Spleen (tissue), 11 donors: ENCODE data around the gene C4orf50. TPM values are rescaled to one million over a fixed set of nuclear protein-coding genes. Genes with fewer than 3 reads are reported as not detected.

Experiments
- DNase-seq: peaks from one replicate; pipeline ENCODE4 v3.0.0-alpha.2; 2020
- H3K27ac ChIP-seq, 8 donors: fragments of 200-600 bp; sonication (generic) in 7 of 8; 1 replicate in 4 of 8; 2 replicates in 4 of 8; pipeline versions ENCODE4 v1.5.0 to v1.8.0; 2016 to 2021; ENCODE audit warnings: inconsistent platforms in 4 of 8, mild to moderate bottlenecking in 4 of 8, moderate library complexity in 1 of 8
- H3K27me3 ChIP-seq, 7 donors: fragments of 200-600 bp; sonication (generic) in 6 of 7; replicated peaks in 1 of 7; 1 replicate in 4 of 7; 2 replicates in 3 of 7; pipeline versions ENCODE4 v1.5.0 to v1.8.0; 2016 to 2021; ENCODE audit warnings: inconsistent platforms in 3 of 7, mild to moderate bottlenecking in 1 of 7
- H3K36me3 ChIP-seq, 6 donors: fragments of 200-600 bp; sonication (generic) in 5 of 6; 1 replicate in 4 of 6; 2 replicates in 2 of 6; pipeline versions ENCODE4 v1.5.0 to v1.8.0; 2016 to 2021; ENCODE audit warnings: inconsistent platforms in 2 of 6
- H3K4me1 ChIP-seq, 6 donors: fragments of 200-600 bp; sonication (generic) in 5 of 6; 1 replicate in 3 of 6; 2 replicates in 3 of 6; pipeline versions ENCODE4 v1.5.0 to v1.8.0; 2016 to 2021; ENCODE audit warnings: inconsistent platforms in 3 of 6
- H3K4me3 ChIP-seq, 8 donors: fragments of 200-600 bp; sonication (generic) in 7 of 8; 1 replicate in 4 of 8; 2 replicates in 4 of 8; pipeline versions ENCODE4 v1.5.0 to v1.8.0; 2016 to 2021; ENCODE audit warnings: inconsistent platforms in 4 of 8, mild to moderate bottlenecking in 4 of 8, moderate library complexity in 2 of 8
- H3K9me3 ChIP-seq, 8 donors: fragments of 200-600 bp; sonication (generic) in 7 of 8; 1 replicate in 4 of 8; 2 replicates in 4 of 8; pipeline versions ENCODE4 v1.5.0 to v1.8.0; 2016 to 2021; ENCODE audit warnings: inconsistent platforms in 4 of 8
- POLR2A ChIP-seq, 3 donors: fragments of 450-650 bp; IDR thresholded peaks; one replicate each; pipeline ENCODE4 v1.5.1; 2017; ENCODE audit warnings: antibody characterized with exemption in 3 of 3, mild to moderate bottlenecking in 1 of 3
- POLR2AphosphoS5 ChIP-seq, 3 donors: sonication (generic); formaldehyde crosslinking; IDR thresholded peaks; one replicate each; pipeline ENCODE4 v1.5.1; 2017; ENCODE audit warnings: antibody characterized with exemption in 3 of 3
- WGBS, 5 donors: extraction: QIAGEN DNeasy Blood & Tissue Kit in 3 of 5; methylation state at CpG; one replicate each; pipeline versions ENCODE4 v1.1.5 to v1.1.7; 2013 to 2018; 5-methylcytosine and 5-hydroxymethylcytosine counted together
- intact Hi-C: fragments of 100-400 bp; cut with DNase I; formaldehyde crosslinking; loops from one replicate; pipeline ENCODE4 v1.15.0; 2023; ENCODE audit warnings: low total_unique reads
- polyA plus RNA-seq, 3 donors: library from polyadenylated mRNA; stranded (reverse); fragments of 200-250 nt; gene quantifications; one replicate each; pipeline ENCODE4 v1.2.1, GENCODE V29; 2013
- total RNA-seq, 7 donors: library from RNA; depleted of rRNA in 3 of 7; stranded (reverse); fragments of >200 nt in 3 of 7; fragmentation: NEBNext Ultra II Directional in 4 of 7; extraction: Animal tissue kit (Norgen Biotek cat#: 25700) in 4 of 7; gene quantifications; one replicate each; pipeline versions ENCODE4 v1.1.0 to v1.2.1, GENCODE V29; 2016 to 2021
- TF ChIP-seq, protein P1 (sequence below), 11 experiments: fragments of 200-600 bp in 7 of 11; fragments of 450-650 bp in 4 of 11; sonication (generic) in 4 of 11; IDR thresholded peaks in 8 of 11; conservative IDR thresholded peaks in 3 of 11; 1 replicate in 7 of 11; 2 replicates in 4 of 11; pipeline versions ENCODE4 v1.4.0 to v1.8.0; 2016 to 2021; ENCODE audit warnings: antibody characterized with exemption in 11 of 11, inconsistent platforms in 4 of 11, mild to moderate bottlenecking in 1 of 11
- donor health status: healthy with polysubstance abuse.
- donor health status: DM: no; HTN: no; CAD: no; lungs with moderate emphysema.
- donor health status: DM: no; HTN: no; CAD: no.
- donor health status: Bipolar disorder and iron deficiency.
- donor health status: healthy.
- donor health status: DM: no; HTN: no; CAD: no.
- donor health status: DM: yes; HTN: yes; CAD: no.

Gene C4orf50
- total and polyA plus RNA-seq, 10 donors = 0.02 to 2.5 (median 0.30) TPM

DNA sequence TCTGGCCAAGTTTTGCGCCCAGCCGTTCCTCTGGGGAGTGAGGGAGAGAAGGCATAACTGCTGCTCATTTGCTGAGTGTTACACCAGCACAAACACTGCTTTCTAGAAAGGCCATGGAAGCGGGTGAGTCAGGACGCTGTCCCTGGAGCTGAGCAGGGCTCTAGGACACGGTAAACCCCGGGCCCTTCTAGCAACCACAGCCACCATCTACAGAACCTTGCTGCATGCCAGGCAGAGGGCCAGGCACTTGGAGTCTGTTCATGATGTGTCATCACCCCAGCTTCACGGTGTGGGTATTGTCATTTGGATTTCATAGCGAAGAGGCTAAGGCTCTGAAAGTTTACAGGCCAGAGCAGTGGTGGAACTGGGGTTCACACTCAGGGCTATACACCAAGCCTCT lies 31.8 kb upstream of the C4orf50 start:
- no peak for TF ChIP-seq POLR2A (IDR thresholded peaks at IDR 0.05)
- no peak for TF ChIP-seq POLR2AphosphoS5 (IDR thresholded peaks at IDR 0.05)
- TF ChIP-seq, protein P1, sequence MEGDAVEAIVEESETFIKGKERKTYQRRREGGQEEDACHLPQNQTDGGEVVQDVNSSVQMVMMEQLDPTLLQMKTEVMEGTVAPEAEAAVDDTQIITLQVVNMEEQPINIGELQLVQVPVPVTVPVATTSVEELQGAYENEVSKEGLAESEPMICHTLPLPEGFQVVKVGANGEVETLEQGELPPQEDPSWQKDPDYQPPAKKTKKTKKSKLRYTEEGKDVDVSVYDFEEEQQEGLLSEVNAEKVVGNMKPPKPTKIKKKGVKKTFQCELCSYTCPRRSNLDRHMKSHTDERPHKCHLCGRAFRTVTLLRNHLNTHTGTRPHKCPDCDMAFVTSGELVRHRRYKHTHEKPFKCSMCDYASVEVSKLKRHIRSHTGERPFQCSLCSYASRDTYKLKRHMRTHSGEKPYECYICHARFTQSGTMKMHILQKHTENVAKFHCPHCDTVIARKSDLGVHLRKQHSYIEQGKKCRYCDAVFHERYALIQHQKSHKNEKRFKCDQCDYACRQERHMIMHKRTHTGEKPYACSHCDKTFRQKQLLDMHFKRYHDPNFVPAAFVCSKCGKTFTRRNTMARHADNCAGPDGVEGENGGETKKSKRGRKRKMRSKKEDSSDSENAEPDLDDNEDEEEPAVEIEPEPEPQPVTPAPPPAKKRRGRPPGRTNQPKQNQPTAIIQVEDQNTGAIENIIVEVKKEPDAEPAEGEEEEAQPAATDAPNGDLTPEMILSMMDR (IDR thresholded peaks at IDR 0.05 in 8 of 11, conservative IDR thresholded peaks at IDR 0.05 in 3 of 11) = no peak

DNA sequence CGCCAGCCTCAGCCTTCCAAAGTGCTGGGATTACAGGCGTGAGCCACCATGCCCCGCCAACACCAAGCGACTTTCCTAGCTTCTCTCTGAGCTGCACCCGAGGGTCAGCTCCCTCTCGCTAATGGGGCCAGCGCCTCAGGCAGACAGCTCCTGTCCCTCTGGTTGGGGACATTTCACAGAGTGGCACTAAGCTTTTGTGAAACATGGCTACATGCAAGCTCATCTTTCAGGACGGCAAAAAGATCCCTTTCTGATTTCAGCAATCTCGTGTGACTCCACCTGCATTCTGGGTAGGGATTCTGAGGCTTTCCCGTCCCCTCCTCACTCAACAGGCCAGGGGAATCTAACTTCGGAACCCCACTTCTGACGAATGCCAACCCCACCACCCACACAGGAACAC lies 31.0 kb upstream of the C4orf50 start:
- no peaks in the 10 kb centered on the region for H3K9me3 ChIP-seq
- 90 to 94% (median 92%) methylated on average over 12 of the region's 12 CpGs for WGBS, 5 donors
- no peak overlapping the region for H3K27ac ChIP-seq
- DNase-seq = no peak
- TF ChIP-seq POLR2A (IDR thresholded peaks at IDR 0.05) = no peak
- no peak for TF ChIP-seq POLR2AphosphoS5 (IDR thresholded peaks at IDR 0.05)
- TF ChIP-seq, protein P1 (IDR thresholded peaks at IDR 0.05 in 8 of 11, conservative IDR thresholded peaks at IDR 0.05 in 3 of 11) = no peak
- peaks cover 0 to 31% (median 0%) of the 10 kb centered on the region in 7 donors for H3K27me3 ChIP-seq
- H3K4me1 ChIP-seq = no peaks in the 10 kb centered on the region
- H3K36me3 ChIP-seq = no peaks in the 10 kb centered on the region
- H3K4me3 ChIP-seq = no peak overlapping the region
- intact Hi-C loops = no loop called here

More for the DNA sequence above, 31.8 kb upstream of the C4orf50 start:
- Histone ChIP-seq H3K4me3 (no peak overlapping the region), H3K27ac (no peak overlapping the region), H3K27me3 (peaks cover 0 to 24% (median 0%) of the 10 kb centered on the region in 7 donors), H3K4me1 (no peaks in the 10 kb centered on the region), H3K36me3 (no peaks in the 10 kb centered on the region), H3K9me3 (no peaks in the 10 kb centered on the region)
- intact Hi-C loops = no loop called here
- DNase-seq = no peak
- WGBS, 5 donors = 87 to 94% (median 89%) methylated on average over 8 of the region's 8 CpGs

DNA sequence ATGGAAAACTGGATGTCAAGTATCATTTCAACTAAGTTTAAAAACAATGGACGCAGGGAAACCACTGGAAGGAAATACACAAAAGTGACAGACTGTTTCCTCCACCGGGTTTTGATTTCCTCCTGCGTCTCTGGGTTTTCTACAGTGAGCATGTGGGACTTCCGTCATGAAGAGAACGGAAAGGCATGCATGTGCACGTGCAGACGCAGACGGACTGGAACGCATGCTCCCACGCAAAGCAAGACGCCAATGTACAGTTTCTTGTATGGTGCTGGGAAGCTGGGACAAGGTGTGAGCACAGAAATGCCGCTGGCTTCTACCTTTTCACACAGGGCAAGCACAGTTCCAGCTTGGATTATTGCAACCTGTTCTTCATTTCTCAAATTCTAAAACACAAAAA lies 30.3 kb upstream of the C4orf50 start:
- Histone ChIP-seq H3K4me1 (no peaks in the 10 kb centered on the region), H3K27me3 (peaks cover 0 to 38% (median 0%) of the 10 kb centered on the region in 7 donors), H3K27ac (no peak overlapping the region), H3K4me3 (no peak overlapping the region), H3K36me3 (no peaks in the 10 kb centered on the region), H3K9me3 (no peaks in the 10 kb centered on the region)
- DNase-seq = no peak
- TF ChIP-seq POLR2AphosphoS5 (IDR thresholded peaks at IDR 0.05) (no peak), POLR2A (IDR thresholded peaks at IDR 0.05) (no peak)
- TF ChIP-seq, protein P1 (IDR thresholded peaks at IDR 0.05 in 8 of 11, conservative IDR thresholded peaks at IDR 0.05 in 3 of 11) = no peak
- intact Hi-C loops = no loop called here
- 23 to 37% (median 30%) methylated on average over 12 of the region's 12 CpGs for WGBS, 5 donors

DNA sequence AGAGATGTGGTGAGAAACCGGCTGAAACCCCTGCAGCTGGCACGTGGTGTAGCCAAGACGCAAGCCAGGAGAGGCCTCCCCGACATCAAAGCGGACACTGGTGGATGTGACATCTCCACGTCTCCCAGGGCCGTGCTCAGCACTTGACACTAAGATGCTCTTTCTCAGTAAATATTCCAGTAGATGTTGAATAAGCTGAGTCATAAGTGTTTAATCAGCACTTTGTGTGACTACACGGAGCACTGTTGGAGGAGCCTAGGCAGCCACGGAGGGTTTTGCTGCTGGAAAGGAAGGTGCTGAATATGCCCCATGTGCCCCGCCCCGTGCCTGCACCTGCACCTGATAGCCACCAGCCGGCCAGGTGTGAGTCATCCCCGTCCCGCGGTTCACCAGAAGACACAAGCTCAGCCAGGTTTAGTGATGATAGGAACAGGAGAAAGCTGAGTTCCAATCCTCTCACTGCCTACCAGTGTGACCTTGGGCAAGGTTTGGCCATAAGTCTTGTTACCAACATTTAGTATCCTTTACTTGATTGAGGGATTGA lies 29.0 kb upstream of the C4orf50 start:
- H3K4me3 ChIP-seq = no peak overlapping the region
- H3K27ac ChIP-seq = no peak overlapping the region
- no peaks in the 10 kb centered on the region for H3K36me3 ChIP-seq
- 84 to 90% (median 84%) methylated on average over 15 of the region's 15 CpGs for whole genome bisulfite sequencing, 5 donors
- peaks cover 0 to 52% (median 0%) of the 10 kb centered on the region in 7 donors for H3K27me3 ChIP-seq
- no peak for DNase-seq
- intact Hi-C loops = no loop called here
- TF ChIP-seq POLR2A (IDR thresholded peaks at IDR 0.05) (no peak), POLR2AphosphoS5 (IDR thresholded peaks at IDR 0.05) (no peak)
- TF ChIP-seq, protein P1 (IDR thresholded peaks at IDR 0.05 in 8 of 11, conservative IDR thresholded peaks at IDR 0.05 in 3 of 11) = no peak
- H3K9me3 ChIP-seq = no peaks in the 10 kb centered on the region
- H3K4me1 ChIP-seq = no peaks in the 10 kb centered on the region
